A172 (cell line): ENCODE data around the gene BRME1. TPM values are rescaled to one million over a fixed set of nuclear protein-coding genes. Genes with fewer than 3 reads are reported as not detected.
"Not testable (repeated sequence)": the region's sequence is repeated elsewhere in the genome, so short reads cannot be mapped to it uniquely, and the experiment has no call there.

Experiments used
- DNase-seq: peaks from one replicate; pipeline ENCODE4 v3.0.0-alpha.2; 2015; ENCODE audit warnings: low spot score
- total RNA-seq: library from RNA; depleted of rRNA; stranded (reverse); fragments of >200 nt; shearing (Covaris generic); gene quantifications from 2 replicates; pipeline ENCODE4 v1.2.3, GENCODE V29; 2014

BRME1 gene
- total RNA-seq, 1 experiment from 2014 or later = 0.48 TPM

DNA sequence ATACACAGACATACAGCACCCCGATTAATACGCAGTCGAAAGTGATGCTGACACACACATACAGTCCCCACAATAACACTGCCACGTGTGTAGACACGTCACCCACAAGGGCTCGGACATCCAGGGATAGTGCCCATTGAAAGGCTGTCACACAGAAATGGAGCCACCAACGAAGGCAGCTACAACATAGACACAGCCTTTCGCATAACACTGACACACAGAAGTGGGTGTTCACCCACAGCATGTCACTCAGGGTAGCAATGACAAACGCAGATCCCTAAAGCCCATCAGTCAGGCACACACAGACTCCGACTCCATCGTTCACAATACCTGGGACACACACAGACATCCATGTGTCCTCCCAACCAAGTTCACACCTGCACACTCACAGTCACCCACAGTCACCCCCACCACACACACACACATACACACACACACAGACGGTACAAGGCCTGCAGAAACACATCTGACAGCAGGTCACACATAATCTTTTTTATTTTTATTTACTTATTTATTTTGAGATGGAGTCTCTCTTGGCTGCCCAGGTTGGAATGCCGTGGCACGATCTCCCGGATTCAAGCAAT is 39.4 kb downstream of the BRME1 start:
- no peak for DNase-seq

DNA sequence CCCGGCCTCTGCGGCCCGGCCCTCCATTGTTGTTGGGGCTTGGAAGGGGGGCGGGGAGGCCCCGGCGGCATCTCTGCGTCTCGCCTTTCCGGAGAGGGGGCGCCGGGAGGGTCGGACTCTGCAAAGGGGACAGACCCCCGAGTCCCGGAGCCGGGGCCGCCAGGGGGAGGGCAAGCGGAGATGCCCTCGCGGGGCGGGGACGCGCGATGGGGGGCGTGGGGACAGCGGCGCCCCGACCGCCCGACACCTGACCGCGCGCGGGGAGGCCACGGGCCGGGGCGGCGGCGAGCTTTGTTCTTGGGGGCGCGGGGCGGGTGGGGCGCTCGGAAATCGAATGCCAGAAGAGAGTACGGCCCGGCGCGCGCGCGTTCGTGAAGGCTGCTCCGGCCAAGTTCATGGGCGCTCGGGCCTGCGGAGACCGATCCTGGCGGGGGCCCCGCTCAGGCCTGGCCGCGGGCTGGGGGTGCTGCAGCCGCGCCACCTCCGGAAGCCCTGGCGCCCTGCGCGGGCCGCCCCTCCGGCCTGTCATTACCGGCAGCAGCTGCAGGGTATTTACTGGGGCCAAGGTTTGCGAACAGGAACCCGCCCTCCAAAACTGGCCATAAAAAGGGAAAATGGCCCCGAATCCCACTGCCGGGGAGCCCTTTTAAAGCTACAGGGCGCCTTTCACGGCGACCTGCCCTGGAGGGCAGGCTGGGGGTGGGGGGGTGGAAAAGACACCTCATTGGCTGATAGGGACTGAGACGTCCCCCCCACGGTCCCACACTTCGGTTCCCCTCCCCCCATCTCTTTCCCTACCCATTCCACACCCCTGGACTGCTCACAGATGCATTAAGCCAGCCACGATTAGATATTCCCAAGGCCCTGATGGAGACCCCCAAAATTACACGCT is 40.1 kb downstream of the BRME1 start:
- DNase-seq = no peak

DNA sequence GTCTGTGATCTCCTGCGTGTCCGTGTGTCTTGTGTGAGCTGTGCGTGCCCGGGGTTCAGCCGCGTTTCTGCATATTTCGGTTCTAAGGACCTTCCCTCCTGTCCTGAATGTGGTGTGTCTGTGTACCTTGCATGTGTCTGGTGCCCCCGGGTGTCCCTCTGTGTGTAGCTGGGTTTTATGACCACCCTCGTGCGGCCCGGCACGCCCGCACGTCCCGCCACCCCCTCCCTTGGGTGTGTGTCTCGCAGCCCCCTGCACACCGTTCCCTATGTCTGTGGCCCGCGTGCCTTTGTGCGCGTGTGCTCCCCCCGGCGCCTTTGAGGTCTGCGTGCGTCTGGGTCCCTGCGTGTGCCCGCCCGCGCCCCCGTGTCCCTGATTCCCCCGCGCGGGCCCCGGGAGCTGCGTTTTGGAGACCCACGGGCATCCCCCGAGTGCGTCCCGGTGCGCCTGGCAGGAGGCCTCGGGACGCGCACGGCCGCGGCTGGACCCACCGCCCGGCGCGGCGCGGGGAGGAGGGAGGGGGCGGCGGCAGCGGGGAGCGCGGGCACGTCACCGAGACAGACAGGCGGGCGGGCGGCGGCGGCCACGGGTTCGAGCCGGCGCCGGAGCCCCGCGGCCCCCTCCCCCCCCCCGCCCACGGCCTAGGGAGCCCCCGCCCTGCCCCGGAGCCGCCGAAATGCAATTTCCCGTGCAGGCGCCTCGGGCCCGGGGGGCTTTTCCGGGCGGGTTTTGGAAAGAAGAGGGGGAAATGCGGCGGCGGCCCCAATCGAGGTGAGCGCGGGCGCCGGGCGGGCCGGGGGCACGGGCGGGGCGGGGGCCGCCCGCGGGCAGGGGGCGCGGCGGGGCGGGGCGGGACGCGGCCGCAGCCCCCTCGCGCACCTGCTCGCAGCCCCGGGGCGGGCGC is 41.0 kb downstream of the BRME1 start:
- no peak for DNase-seq

DNA sequence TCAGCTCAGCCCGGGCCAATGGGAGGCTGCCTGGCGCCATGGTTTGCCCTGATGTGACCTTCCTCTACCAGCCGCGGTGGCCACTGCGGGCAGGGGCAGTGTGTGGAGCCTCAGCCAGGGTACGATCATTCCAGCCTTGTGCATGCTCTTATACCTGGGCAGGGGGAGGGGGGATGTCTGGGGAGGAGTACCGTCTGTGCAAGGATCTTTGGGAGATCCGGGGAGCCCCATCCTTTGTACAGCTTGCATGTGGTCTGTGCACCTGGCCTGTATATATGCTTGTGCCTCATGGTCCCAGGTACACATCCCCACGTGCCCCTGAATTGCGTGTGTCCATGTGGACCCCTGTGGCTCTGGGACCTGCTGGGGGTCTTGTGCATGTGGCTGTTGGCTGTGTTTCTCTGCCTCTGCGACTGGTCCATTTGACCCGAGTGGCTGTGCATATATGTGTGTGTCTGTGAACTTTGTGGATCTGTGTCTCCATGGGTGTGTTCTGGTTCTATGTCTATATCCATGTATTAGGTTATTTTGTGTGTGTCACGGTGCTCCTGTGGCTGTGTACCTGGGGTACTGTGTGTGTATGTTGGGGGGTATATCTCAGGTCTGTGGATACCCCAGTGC is 41.8 kb downstream of the BRME1 start:
- no peak for DNase-seq

DNA sequence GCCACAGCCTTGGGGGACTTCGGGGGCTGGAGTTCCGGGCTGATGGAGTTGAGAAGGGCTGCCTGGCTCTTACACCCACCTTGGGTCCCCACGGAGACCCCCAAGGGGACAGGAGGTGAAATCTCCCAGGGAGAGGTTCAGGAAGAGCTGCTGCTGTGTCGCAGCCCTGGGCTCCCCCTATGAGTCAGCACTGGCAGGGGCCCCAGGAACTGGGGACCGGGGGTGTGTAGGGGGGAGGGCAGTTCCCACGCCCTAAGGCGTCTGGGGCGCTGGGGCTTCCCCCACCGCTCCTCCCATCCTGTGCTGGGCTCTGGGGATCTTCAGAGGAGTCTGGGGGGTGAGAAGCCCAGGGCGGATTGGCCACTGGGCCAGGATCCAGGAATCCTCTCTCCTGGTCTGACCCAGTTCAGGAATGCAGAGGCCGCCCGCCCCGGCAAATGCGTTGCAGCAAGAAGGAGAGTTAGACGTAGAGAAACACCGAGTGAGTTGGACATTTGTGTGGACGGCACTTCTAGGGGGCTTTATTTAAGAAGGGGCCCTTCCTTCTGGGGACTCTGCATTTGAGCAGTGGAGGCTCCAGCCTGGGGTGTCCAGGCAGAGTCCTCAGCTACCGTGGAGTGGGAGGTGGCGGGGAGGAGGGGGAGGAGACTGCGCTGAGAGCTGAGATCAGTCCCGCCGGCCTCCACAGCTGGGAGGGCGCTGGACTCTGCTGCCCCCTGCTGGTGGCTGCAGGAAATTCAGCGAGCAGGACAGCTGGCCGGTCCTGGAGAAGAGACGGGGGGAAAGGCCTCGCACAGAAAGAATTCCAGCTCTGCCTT is 44.0 kb downstream of the BRME1 start:
- DNase-seq = peak; percentile 99

DNA sequence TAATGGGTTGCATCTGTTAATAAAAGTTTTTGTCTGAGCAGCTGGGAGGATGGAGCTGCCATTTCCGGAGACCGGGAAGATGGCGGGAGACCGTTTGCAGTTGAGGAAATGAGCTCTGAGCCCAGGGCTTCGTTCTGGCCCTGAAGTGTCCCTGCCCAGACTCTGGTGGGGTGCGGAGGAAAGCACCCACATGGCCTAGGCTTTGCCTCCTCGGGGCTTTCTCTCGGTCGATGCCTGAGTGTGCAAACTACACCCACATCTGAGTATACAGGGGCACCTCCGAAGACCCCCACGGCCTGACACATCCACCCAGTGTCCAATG is 44.6 kb downstream of the BRME1 start:
- no peak for DNase-seq

DNA sequence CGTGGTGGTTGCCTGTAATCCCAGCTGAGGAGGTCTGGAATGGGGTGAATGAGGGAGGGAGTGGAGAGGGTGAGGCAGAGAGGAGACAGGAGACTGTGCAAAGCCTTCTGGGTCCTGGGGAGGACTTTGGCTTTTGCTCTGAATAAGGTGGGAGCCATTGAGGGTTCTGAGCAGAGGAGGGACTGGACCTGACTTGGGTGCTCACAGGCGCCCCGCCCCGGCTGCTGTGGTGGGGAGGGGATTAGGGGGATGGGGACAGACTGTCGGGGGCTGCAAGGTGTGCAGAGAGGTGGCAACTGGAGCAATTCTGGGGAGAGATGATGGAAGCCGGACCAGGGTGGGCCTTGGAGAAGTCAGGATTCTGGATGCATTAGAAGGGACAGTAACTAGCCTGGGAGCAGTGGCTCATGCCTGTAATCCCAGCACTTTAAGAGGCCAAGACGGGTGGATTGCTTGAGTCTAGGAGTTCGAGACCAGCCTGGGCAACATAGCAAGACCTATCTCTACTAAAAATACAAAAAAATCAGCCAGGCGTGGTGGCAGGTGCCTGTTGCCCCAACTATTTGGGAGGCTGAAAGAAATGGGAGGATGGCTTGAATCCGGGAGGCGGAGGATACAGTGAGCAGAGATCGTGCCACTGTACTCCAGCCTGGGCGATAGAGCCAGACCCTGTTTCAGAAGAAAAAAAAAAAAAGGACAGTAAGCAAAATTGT is 45.1 kb downstream of the BRME1 start:
- DNase-seq = no peak

DNA sequence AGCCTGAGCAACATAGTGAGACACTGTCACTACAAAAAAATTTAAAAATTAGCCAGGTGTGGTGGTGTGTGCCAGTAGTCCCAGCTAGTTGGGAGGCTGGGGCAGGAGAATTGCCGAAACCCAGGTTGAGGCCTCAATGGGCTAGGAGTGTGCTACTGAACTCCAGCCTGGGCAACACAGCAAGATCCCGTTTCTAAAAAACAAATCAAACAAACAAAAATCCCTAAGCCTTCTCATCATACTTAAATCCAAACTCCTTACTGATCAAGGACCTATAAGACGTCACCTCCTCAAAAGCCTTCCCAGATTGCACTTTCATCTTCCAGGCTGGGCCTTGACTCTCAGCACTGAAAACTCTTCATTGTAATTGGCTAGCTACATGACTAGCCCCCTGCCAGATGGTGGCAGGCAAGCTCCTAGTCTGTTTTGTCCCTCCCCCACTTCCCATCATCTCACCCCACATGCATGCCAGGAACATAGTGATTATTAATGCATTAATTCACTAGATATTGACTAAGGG is 46.5 kb downstream of the BRME1 start:
- no peak for DNase-seq

DNA sequence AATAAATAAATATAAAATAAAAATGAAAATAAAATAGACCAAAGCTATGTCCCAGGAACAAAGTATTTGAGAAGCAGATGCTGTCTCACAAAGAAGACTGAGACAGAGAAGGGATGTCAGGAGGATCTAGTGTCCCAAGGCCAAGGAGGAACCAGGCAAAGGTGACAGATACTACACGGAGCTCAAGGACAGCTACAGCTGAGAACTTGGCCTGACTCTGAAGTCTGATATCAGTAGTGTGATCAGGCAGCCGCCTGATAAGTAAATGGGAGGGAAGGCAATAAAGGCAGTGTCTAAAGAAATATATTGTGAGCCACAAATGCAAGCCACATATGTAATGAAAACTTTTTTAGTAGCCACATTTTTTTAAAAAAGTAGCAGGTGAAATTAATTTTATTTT is 49.4 kb downstream of the BRME1 start:
- DNase-seq = no peak

DNA sequence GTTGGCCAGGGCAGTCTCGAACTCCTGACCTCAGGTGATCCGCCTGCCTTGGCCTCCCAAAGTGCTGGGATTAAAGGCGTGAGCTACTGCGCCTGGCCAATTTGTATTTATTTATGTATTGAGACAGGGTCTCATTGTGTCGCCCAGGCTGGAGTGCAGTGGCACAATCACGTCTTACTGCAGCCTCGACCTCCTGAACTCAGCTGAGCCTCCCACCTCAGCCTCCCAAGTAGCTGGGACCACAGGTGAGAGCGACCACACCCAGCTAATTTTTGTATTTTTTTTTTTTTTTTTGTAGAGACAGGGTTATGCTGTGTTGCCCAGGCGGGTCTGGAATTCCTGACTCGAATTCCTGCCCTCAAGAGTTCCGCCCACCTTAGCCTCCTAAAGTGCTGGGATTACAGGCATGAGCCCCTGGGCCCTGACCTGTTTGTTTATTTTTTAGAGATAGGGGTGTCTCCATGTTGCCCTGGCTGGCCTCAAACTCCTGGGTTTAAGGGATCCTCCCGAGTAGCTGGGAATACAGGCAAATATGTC is 53.7 kb downstream of the BRME1 start:
- peak; percentile 48 for DNase-seq

DNA sequence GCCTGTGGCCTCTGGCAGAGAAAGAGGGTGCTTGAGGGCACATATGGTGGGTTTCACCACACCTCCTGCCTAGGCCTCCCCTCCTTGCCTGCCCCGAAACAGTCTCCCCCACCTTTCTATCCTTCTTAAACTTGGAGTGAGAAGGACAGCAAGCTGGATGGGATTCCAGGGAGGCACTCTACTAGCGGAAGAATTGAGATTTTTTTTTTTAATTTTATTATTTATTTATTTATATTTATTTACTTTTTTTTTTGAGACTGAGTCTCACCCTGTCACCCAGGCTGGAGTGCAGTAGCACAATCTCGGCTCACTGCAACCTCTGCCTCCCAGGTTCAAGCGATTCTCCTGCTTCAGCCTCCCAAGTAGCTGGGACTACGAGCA is 54.2 kb downstream of the BRME1 start:
- DNase-seq = not testable (repeated sequence)

DNA sequence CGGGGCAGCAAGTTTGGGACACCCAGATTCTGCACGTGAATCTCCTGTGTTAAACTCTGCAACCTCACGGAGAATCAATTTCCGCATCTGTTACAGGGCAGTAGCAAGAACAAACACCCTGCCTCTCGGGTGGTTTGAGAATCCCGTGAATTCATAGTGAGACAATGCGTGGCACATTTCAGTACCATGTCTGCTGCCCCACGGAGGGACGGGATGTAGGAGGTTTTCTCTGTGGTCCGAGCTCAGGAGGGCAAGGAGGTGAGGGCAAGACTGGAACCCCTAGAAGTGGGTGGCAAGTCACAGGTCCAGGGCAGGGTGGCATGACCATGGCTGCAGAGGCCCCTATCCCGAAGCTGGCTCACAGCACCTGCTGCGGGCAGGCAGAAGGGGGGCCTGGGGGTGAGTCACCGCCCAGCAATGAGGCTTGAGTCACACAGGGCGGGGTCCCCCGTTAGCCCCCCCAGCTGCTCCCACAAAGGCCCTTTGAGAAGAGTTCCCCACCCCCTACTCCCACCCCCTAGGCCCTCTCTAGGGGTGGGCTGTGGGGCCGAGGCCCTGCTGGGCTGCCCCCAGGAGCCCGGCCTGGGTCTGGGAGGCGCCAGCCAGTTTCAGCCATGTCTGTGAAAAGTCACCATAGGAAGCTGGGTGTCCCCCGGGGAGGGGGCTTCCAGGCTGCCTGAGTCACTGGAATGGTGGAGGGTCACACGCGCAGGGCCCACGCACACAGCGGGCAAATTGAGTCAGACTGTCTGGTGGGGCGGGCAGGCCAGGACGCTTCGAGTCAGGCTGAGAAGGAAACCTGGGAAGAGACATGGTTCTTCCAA is 54.8 kb downstream of the BRME1 start:
- DNase-seq = peak; percentile 97

DNA sequence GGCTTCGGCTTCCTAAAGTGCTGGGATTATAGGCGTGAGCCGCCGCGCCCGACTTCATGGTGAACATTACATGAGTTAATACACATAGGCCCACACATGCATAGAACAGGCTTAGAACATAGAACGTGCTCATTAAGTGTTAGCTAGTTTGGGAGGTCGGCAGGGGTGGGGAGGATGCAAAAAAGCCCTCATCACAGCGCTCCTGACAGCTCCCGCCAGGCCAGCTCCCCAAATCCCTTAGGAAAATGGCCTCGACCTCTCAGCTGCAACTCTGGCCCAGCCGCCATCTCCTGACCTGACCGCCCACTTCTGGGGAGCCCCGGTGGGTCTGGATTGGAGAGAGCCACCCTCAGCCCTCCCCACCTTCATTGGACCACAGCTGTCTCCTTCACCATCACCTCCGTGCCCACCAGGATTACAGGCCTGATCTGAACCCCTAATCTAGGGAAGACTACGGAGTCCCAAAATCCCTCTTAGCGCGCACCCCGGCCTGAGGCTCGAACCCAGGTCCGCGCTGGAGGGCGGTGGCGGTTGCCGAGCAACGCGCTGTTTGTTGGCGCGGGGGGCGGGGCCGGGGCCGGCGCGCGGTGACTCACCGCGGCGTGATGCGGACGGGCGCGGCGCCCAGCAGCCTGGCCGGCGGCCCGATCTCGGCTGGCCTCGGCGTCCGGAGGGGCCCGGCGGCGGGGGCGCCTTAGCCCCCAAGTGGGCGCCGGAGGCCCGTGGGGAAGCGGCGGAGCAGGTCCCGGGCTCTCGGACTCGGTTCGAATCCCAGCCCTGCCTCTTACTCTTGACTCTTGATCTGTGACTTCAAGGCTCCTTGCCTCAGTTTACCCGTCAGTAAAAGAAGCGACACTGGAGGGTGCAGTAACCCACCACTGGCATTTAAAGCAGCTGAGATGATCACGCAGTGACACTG is 55.7 kb downstream of the BRME1 start:
- DNase-seq = peak; percentile 66

DNA sequence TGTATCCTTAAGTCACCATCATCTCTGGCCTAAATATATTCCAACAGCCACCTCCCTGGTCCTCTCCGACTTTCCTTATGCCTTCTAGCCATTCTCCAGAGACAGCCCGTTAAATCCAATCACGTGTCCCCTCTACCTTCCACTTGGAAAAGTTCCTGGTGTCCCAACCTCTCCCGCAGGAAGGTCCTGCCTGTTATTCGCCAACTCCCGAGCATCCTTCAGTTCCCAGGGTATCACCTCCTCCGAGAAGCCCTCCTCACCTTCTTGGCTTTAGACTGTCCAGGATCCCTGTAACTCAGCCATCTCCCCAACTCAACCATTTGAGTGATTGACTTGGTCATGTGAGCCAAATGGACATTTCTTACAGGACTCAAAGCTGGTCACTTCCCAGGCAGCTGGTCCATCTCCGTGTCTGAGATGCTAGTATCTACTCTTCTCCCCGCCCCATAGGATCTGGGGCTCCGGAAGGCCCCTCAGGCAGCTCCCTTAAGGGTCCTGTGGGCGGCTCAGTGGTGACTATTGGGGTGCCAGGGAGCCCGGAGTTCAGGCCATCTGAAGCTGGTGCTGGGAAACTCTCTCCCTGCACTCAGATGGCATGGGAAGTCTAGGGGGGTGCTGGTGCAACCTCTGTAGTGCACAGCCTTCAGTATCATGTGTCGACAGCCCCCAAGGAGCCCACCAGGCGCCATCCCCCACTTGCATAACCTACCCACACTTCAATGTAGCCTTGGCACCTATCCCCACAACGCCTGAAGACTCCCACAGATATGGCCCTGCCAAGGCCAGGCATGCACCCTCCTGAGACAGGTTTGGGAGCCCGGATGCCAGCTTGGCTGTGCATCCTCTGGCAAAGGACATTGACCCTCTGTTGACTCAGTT is 56.9 kb downstream of the BRME1 start:
- DNase-seq = peak; percentile 63

DNA sequence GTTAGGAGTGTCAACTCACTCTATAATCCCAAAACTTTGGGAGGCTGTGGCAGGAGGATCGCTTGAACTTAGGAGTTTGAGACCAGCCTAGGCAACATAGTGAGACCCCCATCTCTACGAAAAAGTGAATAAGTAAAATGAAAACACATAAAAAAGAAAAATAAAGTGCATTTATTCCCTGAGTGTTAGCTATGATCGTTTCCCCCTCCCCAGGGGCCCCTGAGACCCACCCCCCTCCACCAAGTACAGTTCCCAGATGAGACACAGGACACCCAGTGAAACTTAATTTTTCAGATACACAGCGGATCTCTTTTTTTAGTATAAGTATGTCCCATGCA is 57.6 kb downstream of the BRME1 start:
- no peak for DNase-seq

DNA sequence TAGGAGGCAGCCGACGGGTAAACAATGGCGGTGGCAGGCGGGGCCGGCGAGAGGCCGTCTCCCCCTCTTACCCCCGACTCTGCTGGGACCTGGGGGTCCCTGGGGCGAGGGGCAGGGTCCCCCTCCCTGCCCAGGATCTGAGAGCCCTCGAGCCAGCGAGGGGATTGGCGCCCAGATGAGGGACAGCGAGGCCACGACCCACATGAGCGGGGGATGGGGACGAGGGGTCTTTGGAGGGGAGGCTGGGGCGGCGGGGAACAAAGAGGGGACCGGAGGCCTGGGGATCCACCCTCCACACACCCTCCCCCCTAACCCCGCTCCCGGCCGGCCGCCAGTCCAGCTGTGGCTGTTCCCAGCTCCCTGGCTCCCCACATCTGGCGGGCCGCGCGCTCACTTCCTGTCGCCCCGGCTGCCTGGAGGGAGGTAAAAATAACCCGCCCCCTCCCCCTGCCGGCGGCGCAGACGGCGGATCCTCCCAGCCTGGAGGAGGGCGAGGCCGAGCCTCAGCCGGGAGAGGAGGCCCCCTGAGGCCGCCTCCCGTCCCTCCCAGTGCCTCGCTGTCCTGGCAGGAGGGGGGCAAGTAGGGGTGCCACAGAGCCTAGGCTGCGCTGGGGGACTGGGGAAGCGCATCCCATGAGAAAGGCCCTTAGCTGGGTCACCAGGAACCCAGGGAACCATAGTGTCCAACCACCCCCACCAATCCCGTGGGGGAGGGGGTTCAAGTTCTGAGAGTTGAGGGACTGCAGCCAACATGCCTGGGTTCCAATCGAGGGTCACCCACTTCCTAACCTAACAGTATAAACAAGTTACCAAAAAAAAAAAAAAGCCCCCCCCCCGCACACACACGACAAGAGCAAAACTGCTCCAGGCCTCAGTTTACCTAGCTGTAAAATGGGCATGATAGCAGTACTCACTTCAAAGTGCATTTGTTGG is 58.2 kb downstream of the BRME1 start:
- DNase-seq = peak; percentile 88
